Neural progenitor cell (in vitro differentiated cells): ENCODE measurements around the gene CCDC201.
"Not testable (repeated sequence)": the region's sequence is repeated elsewhere in the genome, so short reads cannot be mapped to it uniquely, and the experiment has no call there.

Source experiments
- EZH2 ChIP-seq: fragments of 200-600 bp; sonication (generic); IDR thresholded peaks from 2 replicates; pipeline ENCODE4 v1.6.1; 2017; ENCODE audit warnings: antibody characterized with exemption, mild to moderate bottlenecking, moderate library complexity
- EZH2phosphoT487 ChIP-seq: fragments of 200-600 bp; sonication (generic); IDR thresholded peaks from 2 replicates; pipeline ENCODE4 v1.6.1; 2017; ENCODE audit warnings: antibody characterized with exemption
- TF ChIP-seq, protein P1 (sequence below): fragments of 200-600 bp; sonication (generic); IDR thresholded peaks from 2 replicates; pipeline ENCODE4 v1.5.1; 2017; ENCODE audit warnings: antibody characterized with exemption, mild to moderate bottlenecking

DNA sequence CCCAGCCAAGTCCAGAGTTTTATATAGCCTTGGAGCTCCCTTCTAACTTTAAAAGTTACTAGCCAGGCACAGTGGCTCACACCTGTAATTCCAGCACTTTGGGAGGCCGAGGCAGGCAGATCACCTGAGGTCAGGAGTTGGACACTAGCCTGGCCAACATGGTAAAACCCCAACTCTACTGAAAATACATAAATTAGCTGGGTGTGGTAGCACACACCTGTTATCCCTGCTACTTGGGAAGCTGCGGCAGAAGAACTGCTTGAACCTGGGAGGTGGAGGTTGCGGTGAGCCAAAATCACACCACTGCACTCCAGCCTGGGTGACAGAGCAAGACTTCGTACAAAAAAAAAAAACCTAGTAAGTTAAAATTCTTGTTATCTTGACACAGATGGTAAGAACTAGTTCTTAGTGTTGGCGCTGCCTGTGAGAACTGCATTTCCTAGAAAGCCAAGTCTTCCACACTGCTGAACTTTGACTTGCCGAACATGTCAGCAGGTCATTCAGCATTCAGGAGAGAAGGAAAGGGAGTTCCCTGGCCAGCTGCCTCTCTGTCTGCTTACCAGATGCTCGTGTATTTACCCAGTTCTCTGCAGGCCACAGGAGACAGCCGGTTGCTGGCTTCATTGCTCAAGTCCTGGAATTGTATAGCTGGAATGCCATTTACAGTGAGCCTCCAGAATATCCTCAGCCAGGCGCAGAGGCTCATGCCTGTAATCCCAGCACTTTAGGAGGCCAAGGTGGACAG is 40.3 kb downstream of the CCDC201 start:
- TF ChIP-seq EZH2, EZH2phosphoT487: not testable (repeated sequence)
- TF ChIP-seq, protein P1, sequence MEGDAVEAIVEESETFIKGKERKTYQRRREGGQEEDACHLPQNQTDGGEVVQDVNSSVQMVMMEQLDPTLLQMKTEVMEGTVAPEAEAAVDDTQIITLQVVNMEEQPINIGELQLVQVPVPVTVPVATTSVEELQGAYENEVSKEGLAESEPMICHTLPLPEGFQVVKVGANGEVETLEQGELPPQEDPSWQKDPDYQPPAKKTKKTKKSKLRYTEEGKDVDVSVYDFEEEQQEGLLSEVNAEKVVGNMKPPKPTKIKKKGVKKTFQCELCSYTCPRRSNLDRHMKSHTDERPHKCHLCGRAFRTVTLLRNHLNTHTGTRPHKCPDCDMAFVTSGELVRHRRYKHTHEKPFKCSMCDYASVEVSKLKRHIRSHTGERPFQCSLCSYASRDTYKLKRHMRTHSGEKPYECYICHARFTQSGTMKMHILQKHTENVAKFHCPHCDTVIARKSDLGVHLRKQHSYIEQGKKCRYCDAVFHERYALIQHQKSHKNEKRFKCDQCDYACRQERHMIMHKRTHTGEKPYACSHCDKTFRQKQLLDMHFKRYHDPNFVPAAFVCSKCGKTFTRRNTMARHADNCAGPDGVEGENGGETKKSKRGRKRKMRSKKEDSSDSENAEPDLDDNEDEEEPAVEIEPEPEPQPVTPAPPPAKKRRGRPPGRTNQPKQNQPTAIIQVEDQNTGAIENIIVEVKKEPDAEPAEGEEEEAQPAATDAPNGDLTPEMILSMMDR = not testable (repeated sequence)
